Thyroid gland (tissue), 4 donors: ENCODE data around the gene HOXA7. TPM values are rescaled to one million over a fixed set of nuclear protein-coding genes. Genes with fewer than 3 reads are reported as not detected.

ENCODE experiments used
- DNase-seq, 2 donors: peaks; one replicate each; pipeline ENCODE4 v3.0.0-alpha.2; 2019
- H3K27ac ChIP-seq, 3 donors: fragments of 200-600 bp; sonication (generic); 1 replicate in 2 of 3; 2 replicates in 1 of 3; pipeline ENCODE4 v1.5.1; 2016 to 2019; ENCODE audit warnings: mild to moderate bottlenecking in 1 of 3, moderate library complexity in 1 of 3
- H3K27me3 ChIP-seq: fragments of 200-600 bp; sonication (generic); one replicate; pipeline ENCODE4 v1.5.1; 2019
- H3K36me3 ChIP-seq, 2 donors: fragments of 200-600 bp; sonication (generic); one replicate each; pipeline ENCODE4 v1.5.1; 2016 to 2019
- H3K4me1 ChIP-seq, 2 donors: fragments of 200-600 bp; sonication (generic); one replicate each; pipeline ENCODE4 v1.5.1; 2017 to 2019
- H3K4me3 ChIP-seq, 3 donors: fragments of 200-600 bp; sonication (generic); replicated peaks in 1 of 3; 1 replicate in 2 of 3; 2 replicates in 1 of 3; pipeline ENCODE4 v1.5.1; 2016; ENCODE audit warnings: mild to moderate bottlenecking in 1 of 3
- H3K9me3 ChIP-seq: fragments of 200-600 bp; sonication (generic); one replicate; pipeline ENCODE4 v1.5.1; 2017
- CTCF ChIP-seq, 6 experiments: fragments of 200-600 bp in 3 of 6; fragments of 450-650 bp in 3 of 6; sonication (generic) in 3 of 6; IDR thresholded peaks; one replicate each; pipeline ENCODE4 v1.5.1; 2016 to 2019; ENCODE audit warnings: antibody characterized with exemption in 6 of 6, mild to moderate bottlenecking in 2 of 6, inconsistent platforms in 1 of 6, moderate library complexity in 1 of 6
- POLR2A ChIP-seq, 2 donors: fragments of 450-650 bp; IDR thresholded peaks; one replicate each; pipeline ENCODE4 v1.6.1; 2017; ENCODE audit warnings: antibody characterized with exemption in 2 of 2, mild to moderate bottlenecking in 2 of 2, moderate library complexity in 1 of 2
- WGBS, 2 donors: methylation state at CpG; one replicate each; pipeline ENCODE4 v1.1.5; 2017; 5-methylcytosine and 5-hydroxymethylcytosine counted together
- intact Hi-C: fragments of 100-400 bp; cut with DNase I; formaldehyde crosslinking; loops from one replicate; pipeline ENCODE4 v1.15.1; 2023
- total RNA-seq, 4 donors: library from RNA; depleted of rRNA; stranded (reverse); fragments of >200 nt; gene quantifications; one replicate each; pipeline ENCODE4 v1.2.3, GENCODE V29; 2016

HOXA7 gene
- total RNA-seq, 4 donors from 2014 or later, result 0.34 to 2.1 (median 0.74) TPM

GRCh38 chr7:27157702-27158431, 1.4 kb upstream of the HOXA7 start:
- DNase-seq, result no peak
- Histone ChIP-seq H3K4me3 (no peak overlapping the region), H3K36me3 (no peaks in the 10 kb centered on the region), H3K4me1 (peaks cover 18 to 29% of the 10 kb centered on the region in 2 donors), H3K27ac (no peak overlapping the region), H3K27me3 (peaks cover 69% of the 10 kb centered on the region), H3K9me3 (no peaks in the 10 kb centered on the region)
- no peak for TF ChIP-seq POLR2A (IDR thresholded peaks at IDR 0.05)
- intact Hi-C loops, result no loop called here
- 18 to 25% methylated on average over 29 to 30 of the region's 30 CpGs for WGBS, 2 donors

- intact Hi-C loops, result no loop called here
These were observed 634 bp upstream of the HOXA7 start for GRCh38 chr7:27156916-27157701.

GRCh38 chr7:27155816-27156507, 513 bp downstream of the HOXA7 start:
- no peak for DNase-seq
- TF ChIP-seq CTCF (IDR thresholded peaks at IDR 0.05), result no peak
- TF ChIP-seq POLR2A (IDR thresholded peaks at IDR 0.05), result no peak
- Histone ChIP-seq H3K27me3 (peaks cover 78% of the 10 kb centered on the region), H3K27ac (no peak overlapping the region), H3K4me1 (peaks cover 17 to 32% of the 10 kb centered on the region in 2 donors), H3K36me3 (no peaks in the 10 kb centered on the region), H3K4me3 (no peak overlapping the region), H3K9me3 (no peaks in the 10 kb centered on the region)
- intact Hi-C loops, result no loop called here
- WGBS, 2 donors, result 5 to 7% methylated on average over 46 to 51 of the region's 63 CpGs

More at GRCh38 chr7:27156916-27157701, 634 bp upstream of the HOXA7 start:
- 16 to 27% methylated on average over 21 of the region's 30 CpGs for WGBS, 2 donors
- Histone ChIP-seq H3K36me3 (no peaks in the 10 kb centered on the region), H3K4me1 (peaks cover 18 to 33% of the 10 kb centered on the region in 2 donors), H3K9me3 (no peaks in the 10 kb centered on the region), H3K27ac (no peak overlapping the region), H3K27me3 (peaks cover 76% of the 10 kb centered on the region), H3K4me3 (no peak overlapping the region)
- DNase-seq, result no peak
- TF ChIP-seq POLR2A (IDR thresholded peaks at IDR 0.05) (no peak), CTCF (IDR thresholded peaks at IDR 0.05) (no peak)

GRCh38 chr7:27154901-27155815, 1.3 kb downstream of the HOXA7 start:
- intact Hi-C loops, result loop anchor here (5.0 kb wide), 1 partner anchor 288 kb away; no protein-coding TSS in a partner anchor
- H3K27ac ChIP-seq, result no peak overlapping the region
- no peak overlapping the region for H3K4me3 ChIP-seq
- H3K27me3 ChIP-seq, result peaks cover 83% of the 10 kb centered on the region
- TF ChIP-seq CTCF (IDR thresholded peaks at IDR 0.05), result no peak
- TF ChIP-seq POLR2A (IDR thresholded peaks at IDR 0.05), result no peak
- DNase-seq, result peak; percentile 41 to 59
- no peaks in the 10 kb centered on the region for H3K36me3 ChIP-seq
- WGBS, 2 donors, result 10 to 16% methylated on average over 48 of the region's 48 CpGs
- H3K4me1 ChIP-seq, result peaks cover 18 to 34% of the 10 kb centered on the region in 2 donors
- no peaks in the 10 kb centered on the region for H3K9me3 ChIP-seq
